GM21529 (cell line): ENCODE data around the gene TRMT1.
"Not testable (repeated sequence)": the region's sequence is repeated elsewhere in the genome, so short reads cannot be mapped to it uniquely, and the experiment has no call there.

ENCODE experiments used
- ATAC-seq: cut with Tn5 transposase; IDR thresholded peaks from one replicate; pipeline ENCODE4 v1.9.1; 2021; ENCODE audit not compliant: unreplicated experiment

The TRMT1 gene

GRCh38 chr19:13116282-13117175, at the start of gene TRMT1:
Gene TRMT1 (minus strand): TSS chr19:13116740. CDS start chr19:13116399, 341 bp downstream.
- ATAC-seq, result peak; percentile 48

- ATAC-seq, result not testable (repeated sequence)
Measured at GRCh38 chr19:13166151-13166550, 49.6 kb upstream of the TRMT1 start.

GRCh38 chr19:13165162-13165997, 48.8 kb upstream of the TRMT1 start:
- ATAC-seq, result no peak

DNA sequence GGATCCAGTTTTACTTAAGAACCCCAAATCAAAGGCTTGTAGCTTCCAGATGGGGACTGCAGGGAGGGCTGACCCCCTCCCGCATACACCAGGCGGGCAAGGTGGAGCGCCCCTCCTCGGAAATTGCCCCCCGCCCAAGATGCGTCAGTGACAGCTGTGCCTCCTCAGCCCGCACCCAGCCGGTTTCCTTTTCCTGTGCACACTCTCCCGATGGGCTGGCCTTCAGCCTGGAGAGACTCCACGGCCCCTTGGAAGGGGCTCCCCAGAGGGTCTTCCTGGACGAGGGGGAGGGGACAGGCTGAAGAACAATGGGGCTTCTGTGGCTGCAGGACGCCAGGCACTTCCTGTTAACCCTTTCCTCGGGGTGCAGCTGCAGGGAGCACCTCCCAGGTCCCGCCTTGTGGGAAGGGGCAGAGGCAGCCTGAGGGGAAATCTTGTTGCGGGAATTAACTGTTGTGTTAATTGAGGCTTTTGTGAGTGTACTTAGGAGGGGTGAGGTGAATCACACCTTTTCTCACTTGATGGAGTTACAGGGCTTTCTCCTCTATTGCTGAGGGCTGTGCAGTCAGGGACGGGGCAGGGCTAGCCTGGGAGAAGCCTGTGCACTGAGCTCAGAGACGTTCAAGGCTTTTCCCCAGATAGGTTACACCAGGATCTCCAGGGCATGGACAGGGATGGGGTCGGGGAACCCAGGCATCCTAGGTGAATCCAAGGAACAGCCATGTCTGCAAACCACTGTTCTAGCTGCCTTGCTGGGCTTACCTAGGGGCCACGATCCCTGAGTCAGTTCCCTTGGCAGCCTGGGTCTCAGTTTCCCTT, 48.0 kb upstream of the TRMT1 start:
- ATAC-seq, result no peak

- ATAC-seq, result no peak
Measured at GRCh38 chr19:13163609-13164342, 47.2 kb upstream of the TRMT1 start.

DNA sequence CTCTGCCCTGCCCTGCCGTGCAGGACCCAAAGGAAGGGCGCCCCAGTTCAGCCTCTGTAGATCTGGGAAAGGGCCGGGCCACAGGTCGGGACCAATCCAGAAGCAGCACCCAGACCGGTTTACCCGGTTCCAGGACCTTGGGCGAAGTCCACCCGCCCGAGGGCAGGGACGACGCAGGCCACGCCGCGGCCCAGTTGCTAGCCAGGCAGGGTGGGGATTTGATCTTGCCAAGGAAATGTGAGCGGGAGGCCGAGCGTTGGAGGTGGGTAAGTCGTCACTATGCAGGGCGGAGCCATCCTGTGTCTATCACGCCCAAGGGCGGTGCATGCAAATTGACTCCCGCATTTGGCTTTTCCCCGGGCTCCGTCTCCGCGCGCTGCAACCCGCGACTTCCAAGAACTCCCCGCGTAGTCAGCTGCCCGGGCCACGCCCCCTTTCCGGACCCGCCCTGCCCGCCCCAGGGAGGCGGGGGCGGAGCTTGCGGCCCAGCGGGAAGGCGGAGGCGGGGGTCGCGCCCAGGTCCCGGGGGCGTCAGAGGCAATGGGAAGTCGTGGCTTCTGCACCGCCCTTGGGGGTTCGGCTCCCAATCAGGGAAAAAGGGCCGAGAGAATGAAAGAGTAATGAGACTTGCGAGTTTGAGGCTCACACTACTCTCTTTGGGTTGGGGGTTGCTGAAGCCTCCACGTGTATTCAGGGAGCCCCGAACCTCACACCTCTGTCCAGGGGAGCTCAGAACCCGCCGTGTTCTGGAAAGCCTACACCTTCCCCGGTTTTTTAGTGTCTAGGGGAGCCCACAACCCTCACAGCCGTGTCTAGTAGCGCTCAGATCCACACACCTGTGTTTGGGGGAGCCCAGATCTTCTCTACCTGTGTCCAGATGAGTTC, 46.4 kb upstream of the TRMT1 start:
- ATAC-seq, result peak; percentile 54

DNA sequence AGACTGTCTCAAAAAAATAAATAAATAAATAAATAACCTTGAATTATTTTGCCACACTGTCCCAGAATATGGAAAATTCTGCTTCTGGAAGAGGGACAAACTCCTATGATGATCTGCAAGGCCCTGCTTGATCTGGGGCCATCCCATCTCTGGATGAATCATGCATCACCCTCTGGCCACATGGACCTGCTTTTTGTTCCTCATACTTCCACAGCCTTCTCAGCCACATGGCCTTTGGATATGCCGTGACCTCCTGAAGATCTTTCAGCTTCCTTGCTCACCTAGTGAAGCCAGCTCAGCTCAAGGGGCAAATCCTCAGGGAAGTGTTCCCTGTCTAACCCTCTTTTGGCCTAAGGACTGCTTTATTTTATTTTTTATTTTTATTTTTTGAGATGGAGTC, 44.0 kb upstream of the TRMT1 start:
- ATAC-seq, result no peak

GRCh38 chr19:13159713-13160112, 43.2 kb upstream of the TRMT1 start:
- ATAC-seq, result no peak

GRCh38 chr19:13155472-13156359, 39.2 kb upstream of the TRMT1 start:
- ATAC-seq, result no peak

- ATAC-seq, result no peak
Measured at GRCh38 chr19:13154911-13155471, 38.5 kb upstream of the TRMT1 start.

DNA sequence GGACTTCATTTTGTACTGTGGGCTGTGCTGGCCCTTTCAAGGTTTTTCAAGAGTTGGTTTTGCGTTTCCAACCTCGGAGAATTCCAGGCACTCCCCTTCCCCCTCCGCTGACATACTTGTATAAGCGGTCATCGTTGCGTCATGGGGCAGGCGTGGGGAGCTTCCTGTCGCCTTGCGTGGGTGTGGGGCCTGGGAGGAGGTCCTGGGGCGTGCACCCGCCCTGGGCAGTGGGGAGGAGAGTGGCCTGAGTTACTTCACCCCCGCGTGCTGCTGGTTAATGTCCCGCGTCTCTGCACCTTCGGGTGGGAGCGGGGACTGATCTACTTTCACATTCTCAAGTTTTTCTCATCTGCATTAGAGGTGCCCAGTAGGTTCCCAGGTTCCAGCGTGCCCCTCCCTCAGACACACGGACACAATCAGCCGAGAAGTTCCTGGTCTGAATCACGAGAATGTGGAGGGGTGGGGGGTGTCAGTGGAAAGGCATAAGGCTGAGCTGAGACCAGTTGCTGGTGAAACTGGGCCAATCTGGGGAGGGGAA, 37.8 kb upstream of the TRMT1 start:
- no peak for ATAC-seq

DNA sequence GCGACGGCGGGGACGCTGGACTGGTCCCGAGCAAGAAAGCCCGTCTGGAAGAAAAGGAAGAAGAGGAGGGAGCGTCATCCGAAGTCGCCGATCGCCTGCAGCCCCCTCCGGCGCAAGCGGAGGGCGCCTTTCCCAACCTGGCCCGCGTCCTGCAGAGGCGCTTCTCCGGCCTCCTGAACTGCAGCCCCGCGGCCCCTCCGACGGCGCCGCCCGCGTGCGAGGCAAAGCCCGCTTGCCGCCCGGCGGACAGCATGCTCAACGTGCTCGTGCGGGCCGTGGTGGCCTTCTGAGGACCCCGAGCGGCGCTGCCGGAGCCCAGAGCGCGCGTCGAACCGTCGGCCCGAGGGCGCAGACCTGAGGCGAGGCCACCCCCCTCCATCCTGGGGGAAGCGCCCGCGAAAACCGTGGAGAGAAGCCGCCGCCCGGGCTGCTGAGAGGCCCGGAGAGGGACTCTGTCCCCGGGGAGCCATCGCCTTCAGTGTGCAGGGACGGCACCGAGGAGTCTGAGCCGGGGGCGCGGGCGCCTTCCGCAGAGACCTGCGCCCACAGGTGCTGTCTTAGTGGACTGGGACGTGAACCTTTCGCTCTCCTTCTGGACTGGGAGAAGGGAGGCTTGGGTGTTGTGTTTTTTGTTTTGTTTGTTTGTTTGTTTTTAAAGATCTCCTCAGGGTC, 37.2 kb upstream of the TRMT1 start:
- no peak for ATAC-seq

DNA sequence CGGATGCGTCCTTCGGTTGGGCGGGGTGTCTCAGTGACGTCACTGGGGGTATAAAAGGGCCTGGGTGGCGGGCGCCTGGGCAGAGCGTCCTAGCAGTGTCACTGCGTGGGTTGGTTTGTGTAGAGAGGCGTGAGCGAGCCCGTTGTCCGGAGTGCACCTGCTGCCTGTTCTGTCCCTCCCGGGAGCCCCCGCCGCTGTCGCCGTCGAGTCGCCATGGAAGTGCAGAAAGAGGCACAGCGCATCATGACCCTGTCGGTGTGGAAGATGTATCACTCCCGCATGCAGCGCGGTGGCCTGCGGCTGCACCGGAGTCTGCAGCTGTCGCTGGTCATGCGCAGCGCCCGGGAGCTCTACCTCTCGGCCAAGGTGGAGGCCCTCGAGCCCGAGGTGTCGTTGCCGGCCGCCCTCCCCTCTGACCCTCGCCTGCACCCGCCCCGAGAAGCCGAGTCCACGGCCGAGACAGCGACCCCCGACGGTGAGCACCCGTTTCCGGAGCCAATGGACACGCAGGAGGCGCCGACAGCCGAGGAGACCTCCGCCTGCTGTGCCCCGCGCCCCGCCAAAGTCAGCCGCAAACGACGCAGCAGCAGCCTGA, 36.5 kb upstream of the TRMT1 start:
- ATAC-seq, result peak; percentile 23

DNA sequence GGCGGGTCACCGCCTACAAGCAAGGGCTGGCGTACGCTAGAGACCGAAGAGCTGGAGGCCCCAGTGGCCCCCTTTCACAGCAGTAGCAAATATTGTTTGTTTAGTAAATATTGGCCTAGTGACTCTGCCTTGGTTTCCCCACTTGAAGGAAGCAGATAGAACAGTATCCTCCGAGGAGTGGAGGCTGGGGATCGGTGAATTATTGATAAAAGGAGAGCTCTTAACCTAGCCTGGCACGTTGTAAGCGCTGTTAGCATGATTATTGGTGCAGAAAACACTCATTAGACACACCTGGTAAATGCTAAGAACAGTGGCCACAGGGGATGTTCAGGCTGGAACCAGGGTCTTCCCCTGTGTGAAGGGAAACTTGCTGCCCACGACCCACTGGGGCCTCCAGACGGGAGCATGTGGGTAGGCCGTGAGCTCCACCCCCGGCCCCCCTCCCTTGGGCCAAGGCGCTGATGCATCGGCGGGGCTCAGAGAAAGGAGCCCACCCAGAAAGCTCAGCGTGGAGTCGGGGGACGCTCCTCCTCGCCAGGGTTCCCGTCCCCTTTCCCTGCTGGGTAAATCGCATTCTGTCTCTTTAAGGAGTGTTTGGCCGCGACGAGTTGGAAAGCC, 35.9 kb upstream of the TRMT1 start:
- ATAC-seq, result no peak

- peak; percentile 32 for ATAC-seq
Measured at GRCh38 chr19:13151605-13152355, 35.2 kb upstream of the TRMT1 start.
